Endothelial cell of umbilical vein (primary cell): Measurements from ENCODE around the gene IPO5. TPM values are rescaled to one million over a fixed set of nuclear protein-coding genes. Genes with fewer than 3 reads are reported as not detected.
"Not testable (repeated sequence)": the region's sequence is repeated elsewhere in the genome, so short reads cannot be mapped to it uniquely, and the experiment has no call there.

Source experiments
- BruUV-seq: library from RNA; stranded (reverse); fragments of 400-500 nt; replicated peaks from 2 replicates; lab custom pipeline; 2021; lab: Mats Ljungman, UMichigan
- CTCF ChIA-PET: fragments of 300-600, 350-600 bp; sonication (Branson Sonifier 250); formaldehyde crosslinking; loops from one replicate; lab custom pipeline; 2021; ENCODE audit warnings: antibody characterized with exemption, inconsistent platforms; lab: Charles Lee
- POLR2A ChIA-PET: fragments of 300-600, 350-600 bp; sonication (Branson Sonifier 250); formaldehyde crosslinking; loops from one replicate; lab custom pipeline; 2021; ENCODE audit warnings: antibody characterized with exemption, inconsistent platforms; lab: Charles Lee
- DNase-seq: peaks from one replicate; pipeline ENCODE4 v3.0.0-alpha.2; 2011; ENCODE audit warnings: low read depth, low spot score
- FAIRE-seq: peaks from 2 replicates; lab custom pipeline; 2011; peaks lifted over from hg19 to GRCh38; lab: Jason Lieb, UNC
- H2AFZ ChIP-seq: 2 replicates; pipeline ENCODE4 v1.6.0; 2012; ENCODE audit warnings: low read depth, low read length, control low read depth, inconsistent platforms
- H3K27ac ChIP-seq: 2 replicates; pipeline ENCODE4 v1.5.1; 2011; ENCODE audit warnings: low read depth, mild to moderate bottlenecking, control low read depth, low read length, moderate library complexity; ENCODE audit not compliant: insufficient read depth
- H3K27me3 ChIP-seq, 2 experiments: 2 replicates each; pipeline versions ENCODE4 v1.6.0 to v1.6.1; 2011; ENCODE audit warnings: low read length in 2 of 2, mixed read lengths in 1 of 2; ENCODE audit not compliant: control insufficient read depth in 2 of 2, insufficient read depth in 2 of 2
- H3K36me3 ChIP-seq, 2 experiments: 2 replicates in 1 of 2; 3 replicates in 1 of 2; pipeline ENCODE4 v1.5.1; 2011; ENCODE audit warnings: low read length in 2 of 2, mild to moderate bottlenecking in 1 of 2, moderate library complexity in 1 of 2; ENCODE audit not compliant: control insufficient read depth in 2 of 2, insufficient read depth in 2 of 2; ENCODE audit errors: extremely low read depth in 1 of 2
- H3K4me1 ChIP-seq: 3 replicates; pipeline ENCODE4 v1.5.1; 2011; ENCODE audit warnings: mild to moderate bottlenecking, low read length; ENCODE audit not compliant: control insufficient read depth, insufficient read depth; ENCODE audit errors: extremely low read depth
- H3K4me2 ChIP-seq: 2 replicates; pipeline ENCODE4 v1.6.1; 2011; ENCODE audit warnings: low read length, control low read depth, mixed read lengths; ENCODE audit not compliant: insufficient read depth
- H3K4me3 ChIP-seq, 3 experiments: fragments of 200-600 bp in 1 of 3; sonication (generic), shearing (Covaris generic) in 1 of 3; replicated peaks in 1 of 3; 2 replicates each; pipeline ENCODE4 v1.5.1; 2011 to 2016; ENCODE audit warnings: control low read depth in 3 of 3, low read length in 3 of 3, mild to moderate bottlenecking in 2 of 3, inconsistent platforms in 1 of 3, low read depth in 1 of 3, moderate library complexity in 1 of 3; ENCODE audit not compliant: insufficient read depth in 1 of 3
- H3K79me2 ChIP-seq: 2 replicates; pipeline ENCODE4 v1.6.0; 2012; ENCODE audit warnings: low read length, inconsistent platforms; ENCODE audit not compliant: control insufficient read depth, insufficient read depth
- H3K9ac ChIP-seq: replicated peaks from 2 replicates; pipeline ENCODE3; 2011; ENCODE audit warnings: low read length, control low read depth; ENCODE audit not compliant: insufficient read depth; ENCODE audit errors: extremely low read depth
- H3K9me1 ChIP-seq: replicated peaks from 3 replicates; pipeline ENCODE4 v1.6.0; 2011; ENCODE audit warnings: mild to moderate bottlenecking, low read length; ENCODE audit not compliant: control insufficient read depth, insufficient read depth; ENCODE audit errors: extremely low read depth
- H3K9me3 ChIP-seq: replicated peaks from 2 replicates; pipeline ENCODE4 v1.5.1; 2012; ENCODE audit warnings: low read length, inconsistent platforms; ENCODE audit not compliant: control insufficient read depth, insufficient read depth
- H4K20me1 ChIP-seq: replicated peaks from 2 replicates; pipeline ENCODE3; 2011; ENCODE audit warnings: mild to moderate bottlenecking, low read length; ENCODE audit not compliant: control insufficient read depth, insufficient read depth; ENCODE audit errors: extremely low read depth
- EZH2 ChIP-seq: IDR thresholded peaks from 2 replicates; pipeline ENCODE4 v1.6.1; 2012; ENCODE audit warnings: borderline replicate concordance, low read depth, mild to moderate bottlenecking, moderate library complexity, low read length, inconsistent platforms; ENCODE audit not compliant: severe bottlenecking
- FOS ChIP-seq: IDR thresholded peaks from 2 replicates; pipeline ENCODE4 v1.6.1; 2011; ENCODE audit warnings: mild to moderate bottlenecking, low read length, moderate library complexity, borderline replicate concordance; ENCODE audit not compliant: insufficient read depth
- GATA2 ChIP-seq: IDR thresholded peaks from 2 replicates; pipeline ENCODE4 v1.7.0; 2011; ENCODE audit warnings: low read depth, mild to moderate bottlenecking, moderate library complexity, mixed read lengths, low read length; ENCODE audit not compliant: insufficient read length, insufficient read depth
- JUN ChIP-seq: IDR thresholded peaks from 2 replicates; pipeline ENCODE4 v1.6.1; 2011; ENCODE audit warnings: borderline replicate concordance, low read depth; ENCODE audit not compliant: insufficient read length, insufficient read depth
- MYC ChIP-seq: IDR thresholded peaks from one replicate; pipeline ENCODE4 v1.6.1; 2011; ENCODE audit warnings: mild to moderate bottlenecking, low read depth, low read length
- POLR2A ChIP-seq: IDR thresholded peaks from 2 replicates; pipeline ENCODE4 v1.6.1; 2012; ENCODE audit warnings: low read depth, mild to moderate bottlenecking, control low read depth, low read length
- POLR2AphosphoS5 ChIP-seq: IDR thresholded peaks from 2 replicates; pipeline ENCODE4 v1.6.1; 2012; ENCODE audit warnings: low read depth, mild to moderate bottlenecking, control low read depth, low read length, moderate library complexity; ENCODE audit not compliant: insufficient read depth
- dilution Hi-C: fragments of 300-500 bp; cut with MboI; formaldehyde crosslinking; loops from one replicate; pipeline ENCODE4 v1.15.0; 2019; ENCODE audit warnings: low sequenced_read_pairs; ENCODE audit not compliant: extremely low pct_ligation_motif_present
- intact Hi-C: fragments of 100-400 bp; cut with micrococcal nuclease; formaldehyde crosslinking; loops from one replicate; pipeline ENCODE4 v1.10.0; 2022
- polyA plus RNA-seq, 4 experiments: library from polyadenylated mRNA; depleted of rRNA in 3 of 4; stranded (reverse) in 3 of 4; unstranded in 1 of 4; fragments of >200 nt; gene quantifications; 2 replicates each; pipeline versions ENCODE4 v1.2.1 to v1.2.3, GENCODE V29; 2011 to 2012; ENCODE audit warnings: missing spikeins in 1 of 4
- total RNA-seq: library from RNA; stranded (reverse); gene quantifications from 2 replicates; pipeline ENCODE4 v1.2.3, GENCODE V29; 2021
- TF ChIP-seq, protein P1 (sequence below): IDR thresholded peaks from 2 replicates; pipeline ENCODE4 v1.6.1; 2011; ENCODE audit not compliant: insufficient read depth, insufficient read length
- TF ChIP-seq, protein P2 (sequence below), 2 donors: IDR thresholded peaks; 1 replicate in 1 of 2; 2 replicates in 1 of 2; pipeline ENCODE4 v1.5.1; 2011; ENCODE audit warnings: low read length in 2 of 2, mild to moderate bottlenecking in 2 of 2, moderate library complexity in 2 of 2, control low read depth in 1 of 2, inconsistent platforms in 1 of 2, low read depth in 1 of 2; ENCODE audit not compliant: insufficient read depth in 1 of 2; ENCODE audit errors: extremely low read depth in 1 of 2

Gene IPO5
- total and polyA plus RNA-seq, 2 donors (not counting 3 experiments of a cell fraction or from before 2014, with no cell fraction given): 50.4 to 183 TPM

DNA sequence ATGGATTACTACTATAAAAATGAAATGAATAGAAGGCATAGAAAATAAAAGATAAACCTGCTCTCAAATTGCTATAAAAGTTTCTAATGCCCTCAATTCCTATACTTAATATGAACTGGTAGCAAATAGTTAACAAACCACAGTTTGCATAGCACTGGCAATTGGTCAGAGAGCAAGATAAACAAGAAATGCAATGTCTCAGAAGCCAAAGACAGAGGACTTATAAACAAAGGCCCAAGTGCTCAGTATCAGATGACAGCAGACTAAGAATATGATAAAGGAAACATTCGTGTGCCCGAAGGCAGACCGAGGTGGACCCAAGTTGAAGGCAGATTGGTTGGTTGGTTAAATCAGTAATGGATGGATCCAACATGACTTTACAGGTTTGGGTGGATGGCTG lies 50.6 kb downstream of the IPO5 start:
- intact Hi-C loops: no loop called here

DNA sequence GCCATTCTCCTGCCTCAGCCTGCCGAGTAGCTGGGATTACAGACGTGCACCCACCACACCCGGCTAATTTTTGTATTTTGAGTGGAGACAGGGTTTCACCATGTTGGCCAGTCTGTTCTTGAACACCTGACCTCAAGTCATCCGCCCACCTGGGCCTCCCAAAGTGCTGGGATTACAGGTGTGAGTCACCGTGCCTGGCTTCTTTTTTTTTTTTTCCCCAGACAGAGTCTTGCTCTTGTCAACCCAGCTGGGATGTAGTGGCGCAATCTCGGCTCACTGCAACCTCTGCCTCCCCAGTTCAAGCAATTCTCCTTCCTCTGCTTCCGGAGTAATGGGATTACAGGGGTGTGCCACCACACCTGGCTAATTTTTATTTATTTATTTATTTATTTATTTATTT lies 51.5 kb downstream of the IPO5 start:
- H3K4me1 ChIP-seq, CTCF ChIA-PET, H2AFZ ChIP-seq, H3K27me3 ChIP-seq, DNase-seq, H3K9me3 ChIP-seq, H4K20me1 ChIP-seq, H3K9me1 ChIP-seq, H3K9ac ChIP-seq, H3K79me2 ChIP-seq, H3K4me2 ChIP-seq, H3K27ac ChIP-seq, BruUV-seq, dilution Hi-C loops, H3K4me3 ChIP-seq, intact Hi-C loops, POLR2A ChIA-PET: not testable (repeated sequence)
- H3K36me3 ChIP-seq: peaks cover 20 to 38% of the 10 kb centered on the region in 2 experiments
- FAIRE-seq: peak; percentile 37

More for the DNA sequence above, 50.6 kb downstream of the IPO5 start:
- ChIA-PET POLR2A (no interaction called here), CTCF (no interaction called here)
- no peaks in the 10 kb centered on the region for H3K9me1 ChIP-seq
- no peak overlapping the region for H3K4me2 ChIP-seq
- H3K36me3 ChIP-seq: peaks cover 20 to 38% of the 10 kb centered on the region in 2 experiments
- no peaks in the 10 kb centered on the region for H4K20me1 ChIP-seq
- H3K4me1 ChIP-seq: no peaks in the 10 kb centered on the region
- no peak overlapping the region for H3K27ac ChIP-seq
- FAIRE-seq (no peak), DNase-seq (no peak)
- no peaks in the 10 kb centered on the region for H3K27me3 ChIP-seq
- no peaks in the 10 kb centered on the region for H3K79me2 ChIP-seq
- dilution Hi-C loops: no loop called here
- H3K9ac ChIP-seq: no peak overlapping the region
- H3K9me3 ChIP-seq: no peaks in the 10 kb centered on the region
- H2AFZ ChIP-seq: no peak overlapping the region
- TF ChIP-seq MYC: no peak
- TF ChIP-seq FOS: no peak
- TF ChIP-seq, protein P1, sequence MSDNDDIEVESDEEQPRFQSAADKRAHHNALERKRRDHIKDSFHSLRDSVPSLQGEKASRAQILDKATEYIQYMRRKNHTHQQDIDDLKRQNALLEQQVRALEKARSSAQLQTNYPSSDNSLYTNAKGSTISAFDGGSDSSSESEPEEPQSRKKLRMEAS: no peak
- TF ChIP-seq EZH2: no peak
- no peak for TF ChIP-seq GATA2
- no peak for TF ChIP-seq POLR2AphosphoS5
- TF ChIP-seq, protein P2, sequence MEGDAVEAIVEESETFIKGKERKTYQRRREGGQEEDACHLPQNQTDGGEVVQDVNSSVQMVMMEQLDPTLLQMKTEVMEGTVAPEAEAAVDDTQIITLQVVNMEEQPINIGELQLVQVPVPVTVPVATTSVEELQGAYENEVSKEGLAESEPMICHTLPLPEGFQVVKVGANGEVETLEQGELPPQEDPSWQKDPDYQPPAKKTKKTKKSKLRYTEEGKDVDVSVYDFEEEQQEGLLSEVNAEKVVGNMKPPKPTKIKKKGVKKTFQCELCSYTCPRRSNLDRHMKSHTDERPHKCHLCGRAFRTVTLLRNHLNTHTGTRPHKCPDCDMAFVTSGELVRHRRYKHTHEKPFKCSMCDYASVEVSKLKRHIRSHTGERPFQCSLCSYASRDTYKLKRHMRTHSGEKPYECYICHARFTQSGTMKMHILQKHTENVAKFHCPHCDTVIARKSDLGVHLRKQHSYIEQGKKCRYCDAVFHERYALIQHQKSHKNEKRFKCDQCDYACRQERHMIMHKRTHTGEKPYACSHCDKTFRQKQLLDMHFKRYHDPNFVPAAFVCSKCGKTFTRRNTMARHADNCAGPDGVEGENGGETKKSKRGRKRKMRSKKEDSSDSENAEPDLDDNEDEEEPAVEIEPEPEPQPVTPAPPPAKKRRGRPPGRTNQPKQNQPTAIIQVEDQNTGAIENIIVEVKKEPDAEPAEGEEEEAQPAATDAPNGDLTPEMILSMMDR (IDR thresholded peaks at IDR 0.05; ENCODE audit: extremely low read depth in 1 of 2, insufficient read depth in 1 of 2, low read depth in 1 of 2, low read length in 2 of 2): no peak
- TF ChIP-seq JUN: no peak
- no peak for TF ChIP-seq POLR2A
- no peak overlapping the region for H3K4me3 ChIP-seq
- no TSS peak for BruUV-seq
